ENCODE results near the gene PTPN14.
"Not testable (repeated sequence)": the region's sequence is repeated elsewhere in the genome, so short reads cannot be mapped to it uniquely, and the experiment has no call there.

PTPN14 gene

GRCh38 chr1:214506972-214507431 lies 44.4 kb downstream of the PTPN14 start:
- no peak for DNase-seq

DNA sequence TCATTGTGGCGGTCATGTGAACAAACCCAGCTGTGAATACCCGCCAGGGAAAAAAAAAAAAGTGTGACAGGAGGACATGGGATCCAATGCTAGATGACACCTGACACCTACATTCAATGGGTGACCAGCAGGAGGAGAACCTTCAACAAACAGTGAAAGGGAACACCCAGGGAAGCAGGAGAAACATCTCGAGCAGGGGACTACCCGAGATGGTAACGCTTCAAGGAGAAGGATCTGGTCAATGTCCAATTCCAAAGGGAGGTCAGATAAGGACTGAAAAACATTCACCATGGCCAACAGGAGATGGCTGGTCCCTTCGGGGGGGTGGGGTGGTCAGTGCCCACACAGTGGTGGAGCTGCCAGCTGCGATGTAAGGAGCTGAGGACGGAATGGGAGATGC lies 46.3 kb downstream of the PTPN14 start:
- DNase-seq = no peak

DNA sequence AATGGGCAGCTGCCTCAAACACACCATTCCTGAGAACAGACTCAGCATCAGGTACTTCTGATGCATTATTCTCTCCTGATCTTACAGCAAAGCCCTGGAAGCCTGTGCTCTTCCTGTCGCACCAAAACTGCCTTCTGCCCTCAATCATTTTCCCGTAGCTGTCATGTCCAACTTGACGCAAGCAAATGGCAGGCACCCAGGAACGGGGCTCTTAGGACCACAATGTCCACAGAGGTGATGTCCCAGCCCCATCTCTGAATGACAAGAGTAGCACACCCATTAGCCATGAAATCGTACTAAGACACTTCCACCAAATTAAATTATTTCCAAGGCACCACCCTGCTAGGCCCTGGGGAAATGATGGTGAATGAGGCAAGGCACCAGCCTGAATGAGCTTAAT lies 47.1 kb downstream of the PTPN14 start:
- no peak for DNase-seq

DNA sequence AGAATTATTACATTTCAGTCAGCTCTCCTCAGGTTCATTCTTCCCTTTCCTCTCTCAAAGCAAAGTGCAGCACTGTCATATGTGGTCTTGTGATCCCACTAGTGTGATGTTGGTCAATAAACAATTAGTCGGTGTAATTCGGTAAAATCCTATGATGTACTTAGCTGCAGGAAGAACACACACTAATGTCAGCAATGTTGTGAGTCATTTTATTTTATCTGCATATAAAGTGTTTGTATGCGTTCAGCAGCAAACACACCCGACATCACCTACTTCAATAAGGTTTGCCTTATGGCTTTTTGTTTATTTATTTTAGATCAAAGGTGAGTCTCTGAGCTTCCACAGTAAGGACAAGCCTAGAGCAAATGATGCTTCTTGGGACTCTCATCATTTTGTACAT lies 47.8 kb downstream of the PTPN14 start:
- DNase-seq = no peak

DNA sequence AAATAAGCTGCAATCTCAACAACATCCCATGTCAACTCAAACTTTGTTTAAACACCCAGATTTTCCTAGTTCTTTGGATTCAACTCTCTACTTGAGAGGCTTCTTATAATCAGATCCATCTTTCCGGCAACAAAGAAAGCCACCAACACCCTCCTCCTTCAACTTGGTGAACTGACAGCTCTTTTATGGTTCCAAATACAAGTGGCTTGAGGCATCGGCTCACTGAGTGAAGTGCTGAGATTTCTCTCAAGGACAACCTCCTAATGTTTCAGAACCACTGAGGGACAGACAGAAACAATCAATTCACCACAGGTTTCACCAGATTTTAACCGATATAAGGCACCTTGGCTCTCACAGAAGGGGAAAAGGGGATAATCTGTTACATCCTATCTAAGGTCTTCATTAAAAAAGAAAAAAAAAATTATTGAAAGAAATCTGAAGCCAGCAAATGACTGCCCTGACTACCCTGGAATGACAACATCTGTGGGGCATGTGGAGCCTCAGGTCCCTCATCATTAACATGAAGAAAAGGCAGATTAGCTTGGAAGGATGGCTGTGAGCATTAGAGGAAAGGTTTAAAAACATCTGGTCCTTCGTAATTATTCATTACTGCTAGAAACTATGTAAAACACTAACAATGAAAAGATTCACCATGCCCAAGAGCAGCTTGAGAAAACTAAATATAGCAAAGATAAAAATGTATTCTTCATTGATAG lies 50.9 kb downstream of the PTPN14 start:
- DNase-seq = no peak

DNA sequence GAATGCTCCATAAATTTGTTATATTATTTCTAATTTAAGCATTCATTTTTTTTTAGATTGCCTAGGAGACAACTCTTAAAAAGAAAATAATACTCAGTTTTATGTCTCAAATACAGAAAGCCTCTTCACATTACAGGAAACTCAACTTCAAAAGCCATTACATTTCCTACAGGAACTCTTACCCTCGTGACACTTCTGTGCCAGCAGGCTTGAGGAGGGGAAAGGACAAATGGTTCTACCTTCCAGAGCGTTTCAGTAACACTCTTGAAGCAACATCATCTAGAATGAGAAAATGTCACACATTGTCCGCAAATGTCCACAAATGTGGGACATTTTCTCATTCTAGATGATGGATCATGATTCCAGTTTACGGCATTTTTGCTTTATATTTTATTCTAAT lies 51.7 kb downstream of the PTPN14 start:
- DNase-seq = no peak

DNA sequence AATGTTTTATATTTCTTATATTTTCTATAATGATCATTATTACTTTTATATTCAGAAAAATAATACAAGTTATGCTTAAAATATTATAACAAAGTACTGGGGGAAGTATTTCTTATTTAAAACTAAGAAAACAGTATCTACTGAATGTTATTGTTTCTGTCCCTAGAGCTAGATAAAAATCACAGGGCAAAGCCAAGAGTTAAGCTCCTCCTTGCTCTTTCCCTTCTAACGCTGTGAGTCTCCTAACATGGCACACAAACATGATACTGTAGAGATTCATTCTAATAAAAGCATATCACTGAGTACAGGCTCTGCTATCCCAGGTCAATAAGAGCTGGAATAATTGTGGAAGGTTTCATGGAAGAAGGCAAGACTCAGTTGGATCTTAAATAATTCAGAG lies 53.4 kb downstream of the PTPN14 start:
- no peak for DNase-seq

- DNase-seq = no peak
Observed at GRCh38 chr1:214496126-214496525, 55.3 kb downstream of the PTPN14 start.

GRCh38 chr1:214494706-214495105 lies 56.7 kb downstream of the PTPN14 start:
- DNase-seq = no peak

DNA sequence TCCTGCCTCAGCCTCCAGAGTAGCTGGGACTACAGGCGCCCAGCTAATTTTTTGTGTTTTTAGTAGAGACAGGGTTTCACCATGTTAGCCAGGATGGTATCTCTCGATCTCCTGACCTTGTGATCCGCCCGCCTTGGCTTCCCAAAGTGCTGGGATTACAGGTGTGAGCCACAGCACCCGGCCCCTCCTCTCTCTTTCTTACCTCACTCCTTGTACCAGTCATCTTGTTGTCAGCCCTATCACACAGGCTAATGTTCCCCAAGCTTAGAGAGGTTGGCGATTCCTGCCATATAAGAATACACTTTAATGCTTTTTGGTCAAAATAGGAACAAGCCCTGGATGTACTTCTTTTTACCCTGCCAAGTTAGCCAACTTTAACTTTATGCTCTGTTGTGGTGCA lies 57.2 kb downstream of the PTPN14 start:
- not testable (repeated sequence) for DNase-seq

DNA sequence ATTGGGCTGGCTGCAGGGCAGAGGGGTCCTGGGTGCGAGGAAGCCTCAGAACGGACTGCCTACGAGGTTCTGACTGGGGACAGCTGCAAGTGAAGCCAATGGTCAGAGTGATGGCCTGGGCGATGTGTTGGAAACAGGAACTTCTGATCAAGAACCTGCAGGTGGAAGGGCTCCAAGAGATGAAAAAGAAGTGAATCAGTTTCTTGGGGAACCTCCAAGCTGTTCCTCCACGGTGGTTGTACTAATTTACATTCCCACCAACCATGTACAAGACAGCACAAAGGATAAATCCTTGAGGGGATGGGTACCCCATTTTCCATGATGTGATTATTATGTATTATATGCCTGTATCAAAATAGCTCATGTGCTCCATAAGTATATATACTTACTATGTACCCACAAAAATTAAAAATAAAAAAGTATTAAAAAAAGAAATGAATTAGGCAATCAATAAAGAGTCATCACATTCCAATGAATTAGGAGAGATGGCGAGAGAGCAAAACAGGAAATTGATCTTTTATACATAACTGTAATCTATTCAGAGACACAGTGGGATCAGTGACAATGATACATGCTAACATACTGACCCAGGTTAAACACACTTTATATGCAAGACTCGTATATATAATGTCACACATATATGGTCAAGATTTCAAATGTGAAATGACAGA lies 58.1 kb downstream of the PTPN14 start:
- DNase-seq = no peak

- DNase-seq = no peak
Observed at GRCh38 chr1:214492401-214493075, 58.9 kb downstream of the PTPN14 start.

GRCh38 chr1:214491468-214492146 lies 59.8 kb downstream of the PTPN14 start:
- DNase-seq = no peak

DNA sequence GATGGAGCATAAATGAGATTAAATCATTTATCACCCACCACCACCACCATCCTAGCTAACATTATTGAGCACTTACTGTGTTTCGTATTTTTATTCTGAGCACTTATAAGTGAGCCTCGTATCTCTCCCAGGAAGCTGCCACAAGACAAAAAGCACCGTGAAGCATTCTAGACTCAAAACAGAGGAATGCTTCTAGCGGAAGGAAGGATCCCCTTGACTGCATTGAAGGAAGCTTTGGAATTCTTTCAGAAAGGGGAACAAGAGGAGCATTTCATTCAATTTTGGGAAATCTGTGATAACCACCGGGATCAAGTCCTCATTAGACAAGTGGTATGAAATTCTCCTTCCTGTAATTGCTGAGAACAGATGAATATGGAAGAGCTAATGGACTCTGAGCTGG lies 66.3 kb downstream of the PTPN14 start:
- no peak for DNase-seq

GRCh38 chr1:214483180-214483579 lies 68.2 kb downstream of the PTPN14 start:
- DNase-seq = not testable (repeated sequence)

DNA sequence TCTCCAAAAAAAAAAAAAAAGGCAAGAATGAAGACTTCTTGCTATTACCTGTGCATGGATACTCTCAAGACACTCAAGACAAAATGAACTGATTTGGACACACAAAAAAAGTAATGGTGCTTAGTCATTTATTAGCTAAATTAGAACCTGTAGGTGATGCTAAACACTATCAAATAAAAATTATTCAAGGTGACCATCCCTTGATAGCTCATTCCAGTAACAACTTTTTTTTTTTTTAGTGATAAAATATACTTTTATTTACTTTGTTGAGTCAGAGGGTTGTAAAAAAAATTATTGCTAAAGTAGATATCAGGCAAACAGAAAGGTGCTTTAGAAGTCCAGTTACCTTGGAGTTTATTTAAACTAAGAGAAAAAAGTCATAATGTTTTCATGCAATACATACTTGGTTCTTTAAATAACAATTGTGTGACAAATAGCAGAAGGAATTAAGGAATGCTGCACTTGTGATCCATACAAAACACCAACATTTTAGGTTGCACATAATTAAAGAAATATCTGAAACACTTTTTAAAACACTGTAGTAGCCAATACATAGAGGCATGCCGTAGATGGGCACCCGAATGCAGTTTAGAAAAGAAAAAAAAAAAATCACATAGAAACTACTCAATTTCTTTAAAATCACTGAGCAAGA lies 69.3 kb downstream of the PTPN14 start:
- DNase-seq = not testable (repeated sequence)

GRCh38 chr1:214476986-214477870 lies 74.2 kb downstream of the PTPN14 start:
- DNase-seq = no peak

DNA sequence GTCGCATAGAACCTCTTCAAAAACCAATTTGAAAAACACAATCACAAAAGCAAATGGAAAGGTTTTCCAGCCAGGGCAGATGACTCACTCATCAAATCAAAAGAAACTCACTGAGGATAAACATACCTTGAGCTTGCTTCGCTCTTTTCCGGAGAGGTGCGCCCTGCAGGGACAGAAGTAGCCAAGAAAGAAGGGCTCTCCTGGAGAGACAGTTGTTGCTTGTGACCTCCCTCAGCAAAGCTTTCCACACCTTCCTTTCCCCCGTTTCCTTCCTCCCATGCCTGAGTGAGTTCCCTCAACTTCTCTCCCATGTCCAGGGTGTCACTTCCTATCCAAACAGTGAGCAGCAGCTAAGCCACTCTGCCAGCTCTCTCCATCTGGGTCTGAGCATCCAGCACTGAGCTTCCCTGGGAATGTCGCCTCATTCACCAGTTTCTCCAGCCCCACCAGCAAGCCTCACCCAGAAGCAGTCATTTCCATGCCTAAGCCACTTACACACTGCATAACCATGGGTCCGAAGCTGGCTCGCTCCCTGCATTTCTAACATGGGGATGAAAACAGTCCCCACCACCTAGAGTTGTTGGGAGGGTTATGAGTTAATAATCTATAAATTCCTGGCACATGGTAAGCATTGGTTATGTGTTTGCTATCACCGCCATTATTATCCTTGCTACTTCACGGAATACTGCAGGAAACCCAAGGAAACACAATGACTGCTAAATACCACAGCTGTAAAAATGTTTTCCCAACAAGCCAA lies 75.0 kb downstream of the PTPN14 start:
- no peak for DNase-seq

DNA sequence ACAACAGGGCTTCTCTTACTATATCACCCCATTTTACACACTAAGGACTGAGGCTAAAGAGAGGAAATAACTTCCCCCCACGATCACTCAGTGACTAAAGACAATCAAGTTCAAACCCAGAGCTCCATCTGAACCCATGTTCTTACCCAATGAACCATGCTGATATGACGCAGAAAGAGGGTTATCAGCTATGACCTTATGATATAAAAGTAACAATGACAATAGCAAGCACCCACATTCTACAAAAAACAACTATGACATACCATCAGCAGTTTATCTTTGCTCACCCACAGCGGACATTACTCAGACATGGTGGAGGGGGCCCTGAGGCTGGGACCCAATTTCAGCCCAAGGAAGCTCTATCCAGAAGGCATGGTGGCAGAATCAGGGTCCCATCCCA lies 75.7 kb downstream of the PTPN14 start:
- DNase-seq = no peak

GRCh38 chr1:214475331-214475730 lies 76.1 kb downstream of the PTPN14 start:
- DNase-seq = no peak

- DNase-seq = no peak
Observed at GRCh38 chr1:214474467-214474866, 76.9 kb downstream of the PTPN14 start.

Data from midbrain (tissue), 1 donor.